ENCODE measurements around the gene OSBP.

The OSBP gene

GRCh38 chr11:59607703-59608454 lies 7.7 kb downstream of the OSBP start:
- no peak for DNase-seq

- no peak for DNase-seq
These were observed 13.1 kb downstream of the OSBP start for GRCh38 chr11:59602432-59602831.

DNA sequence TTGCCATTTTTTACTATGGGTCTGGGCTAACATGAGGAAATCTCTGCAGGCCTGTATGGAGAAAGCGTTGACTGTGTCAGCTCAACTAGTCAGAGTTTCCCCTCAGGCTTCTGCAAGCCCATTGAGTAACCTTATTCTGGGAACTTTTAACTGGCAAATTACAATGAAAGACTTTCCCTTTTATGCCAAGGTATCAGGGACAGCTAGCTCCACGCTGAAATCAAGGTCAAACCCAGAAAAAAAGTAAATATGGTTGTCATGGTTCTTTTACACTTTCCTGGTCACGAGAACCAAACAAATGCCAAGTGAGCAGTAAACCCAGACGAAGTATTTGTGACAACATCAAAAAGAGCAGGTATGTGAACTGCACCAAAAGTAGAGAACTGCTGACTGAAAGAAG lies 13.8 kb downstream of the OSBP start:
- no peak for DNase-seq

- no peak for DNase-seq
These were observed 14.9 kb downstream of the OSBP start for GRCh38 chr11:59600636-59601035.

DNA sequence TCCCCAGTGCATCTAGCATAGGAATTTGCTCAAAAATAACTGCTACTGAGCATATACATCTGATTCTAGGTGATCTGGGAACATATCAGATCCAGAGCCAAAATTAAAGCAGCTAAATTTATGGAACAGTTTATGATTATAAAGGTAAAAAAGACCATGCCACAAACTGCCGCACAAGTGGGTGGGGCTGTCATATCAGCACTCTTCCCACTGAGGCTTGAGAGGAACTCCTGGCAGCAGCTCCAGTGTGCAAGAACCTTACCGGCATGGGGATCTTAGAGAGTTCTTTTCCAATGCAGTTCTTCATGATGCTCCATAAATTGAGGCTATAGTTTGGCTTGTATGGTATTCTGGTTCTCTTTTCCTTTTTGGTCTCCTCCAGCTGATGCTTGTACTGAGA lies 15.3 kb downstream of the OSBP start:
- no peak for DNase-seq

DNA sequence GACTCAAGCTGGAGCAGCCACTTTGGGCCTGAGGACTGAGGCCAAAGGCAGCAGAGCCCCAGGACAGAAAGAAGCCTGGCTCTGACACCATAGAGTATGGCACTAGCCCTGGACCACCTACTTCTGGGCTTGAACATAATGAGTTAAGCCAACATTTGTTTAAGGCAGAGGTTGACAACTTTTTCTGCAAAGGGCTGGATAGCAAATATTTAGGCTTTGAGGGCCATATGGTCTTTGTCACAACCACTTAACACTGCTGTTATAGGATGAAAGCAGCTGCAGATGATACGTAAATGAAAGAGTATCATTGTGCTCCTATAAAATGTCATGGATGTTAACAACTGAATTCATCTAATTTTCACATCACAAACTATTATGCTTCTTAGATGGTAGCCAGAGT lies 16.6 kb downstream of the OSBP start:
- DNase-seq, result no peak

DNA sequence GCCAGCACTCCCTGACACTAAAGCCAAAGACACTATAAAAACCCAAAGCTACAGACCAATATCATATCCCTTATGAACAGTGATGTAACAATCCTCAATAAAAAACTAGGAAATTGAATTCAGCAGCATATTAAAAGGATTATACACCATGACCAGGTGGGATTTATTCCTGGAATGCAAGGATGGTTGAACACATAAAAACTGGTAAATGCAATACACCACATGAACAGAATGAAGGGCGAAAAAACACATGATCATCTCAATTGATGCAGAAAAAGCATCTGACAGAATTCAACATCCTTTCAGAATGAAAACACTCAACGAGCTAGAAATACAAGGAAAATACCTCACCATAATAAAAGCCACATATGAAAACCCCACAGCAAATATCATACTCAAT lies 31.3 kb downstream of the OSBP start:
- DNase-seq, result no peak

DNA sequence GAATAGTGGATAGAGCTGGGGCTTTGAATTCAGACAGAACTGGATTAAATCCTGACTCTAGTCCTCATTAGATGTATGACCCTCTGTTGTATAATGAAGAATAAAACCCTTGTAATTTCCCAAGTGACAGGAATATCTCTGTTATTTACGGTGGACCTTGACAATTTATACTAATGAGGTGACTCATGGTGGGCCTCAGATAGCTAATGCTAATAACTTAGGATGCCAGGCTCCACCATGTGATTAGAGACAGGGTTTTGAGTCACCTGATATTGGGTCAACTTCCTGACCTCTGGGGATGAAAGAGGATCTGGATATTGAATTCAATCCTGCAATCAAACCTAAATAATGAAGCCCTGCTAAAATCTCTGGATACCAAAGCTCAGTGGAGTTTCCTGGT lies 33.6 kb downstream of the OSBP start:
- no peak for DNase-seq

GRCh38 chr11:59578369-59578768 lies 37.2 kb downstream of the OSBP start:
- DNase-seq, result no peak

GRCh38 chr11:59575505-59575904 lies 40.1 kb downstream of the OSBP start:
- no peak for DNase-seq

DNA sequence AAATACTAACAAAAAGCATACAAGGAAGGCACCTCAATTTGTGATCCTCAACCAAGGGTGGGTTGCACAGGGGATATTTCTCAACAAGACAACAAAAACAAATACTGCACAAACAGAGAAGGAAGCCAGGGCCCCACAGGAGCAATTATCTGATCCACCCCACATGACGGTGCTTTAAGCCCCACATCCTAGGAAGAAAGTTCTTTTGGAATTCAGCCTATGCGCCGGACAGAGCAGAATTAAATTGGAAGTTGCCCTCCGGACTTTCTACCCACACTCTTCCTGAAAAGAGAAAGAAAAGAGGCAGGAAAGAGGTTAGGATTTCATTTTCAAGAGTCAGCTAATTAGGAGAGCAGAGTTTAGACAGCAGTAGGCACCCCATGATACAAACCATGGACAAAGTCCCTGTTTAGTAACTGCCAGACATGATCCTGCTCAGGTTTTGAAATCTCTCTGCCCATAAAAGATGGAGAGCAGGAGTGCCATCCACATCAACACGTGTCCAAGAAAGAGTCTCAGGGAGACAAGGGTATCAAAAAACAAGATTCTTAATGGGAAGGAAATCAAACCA lies 40.6 kb downstream of the OSBP start:
- no peak for DNase-seq

DNA sequence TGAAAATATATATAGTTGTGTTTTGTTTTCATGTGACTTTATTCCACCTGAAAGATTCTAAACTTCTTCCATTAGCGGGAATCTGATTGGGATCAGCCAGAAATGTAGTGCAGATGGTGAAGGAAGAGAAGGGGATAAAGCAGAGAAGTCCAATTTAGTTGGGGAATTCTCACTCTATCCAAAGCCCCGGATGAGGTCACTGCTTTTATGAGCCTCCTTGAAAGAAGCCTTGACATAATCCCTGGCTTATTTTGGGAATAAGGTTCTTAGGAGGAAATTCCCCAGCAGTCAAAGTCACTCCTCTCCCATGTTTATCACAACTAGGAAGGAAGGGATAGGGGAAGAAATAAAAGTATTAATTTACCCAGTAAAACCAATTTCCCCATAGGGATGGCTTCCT lies 41.1 kb downstream of the OSBP start:
- no peak for DNase-seq

- DNase-seq, result no peak
These were observed 42.4 kb downstream of the OSBP start for GRCh38 chr11:59573216-59573615.

DNA sequence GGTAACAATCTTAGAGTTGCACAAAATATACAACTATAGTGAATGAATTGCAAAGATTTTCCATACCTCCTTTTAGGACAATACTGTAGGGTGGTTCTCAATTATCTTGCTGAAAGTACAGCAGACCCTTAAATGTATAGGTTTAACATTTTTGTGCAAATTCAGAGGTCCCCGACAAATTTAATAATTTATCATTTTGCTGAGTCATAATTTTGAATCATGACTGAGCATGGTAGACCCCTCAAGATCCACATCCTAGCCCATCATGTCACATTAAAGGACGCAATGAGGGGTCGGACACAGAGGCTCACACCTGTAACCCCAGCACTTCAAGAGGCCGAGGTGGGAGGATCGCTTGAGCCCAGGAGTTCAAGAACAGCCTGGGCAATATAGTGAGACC lies 43.5 kb downstream of the OSBP start:
- no peak for DNase-seq

GRCh38 chr11:59562292-59562691 lies 53.3 kb downstream of the OSBP start:
- DNase-seq, result no peak

DNA sequence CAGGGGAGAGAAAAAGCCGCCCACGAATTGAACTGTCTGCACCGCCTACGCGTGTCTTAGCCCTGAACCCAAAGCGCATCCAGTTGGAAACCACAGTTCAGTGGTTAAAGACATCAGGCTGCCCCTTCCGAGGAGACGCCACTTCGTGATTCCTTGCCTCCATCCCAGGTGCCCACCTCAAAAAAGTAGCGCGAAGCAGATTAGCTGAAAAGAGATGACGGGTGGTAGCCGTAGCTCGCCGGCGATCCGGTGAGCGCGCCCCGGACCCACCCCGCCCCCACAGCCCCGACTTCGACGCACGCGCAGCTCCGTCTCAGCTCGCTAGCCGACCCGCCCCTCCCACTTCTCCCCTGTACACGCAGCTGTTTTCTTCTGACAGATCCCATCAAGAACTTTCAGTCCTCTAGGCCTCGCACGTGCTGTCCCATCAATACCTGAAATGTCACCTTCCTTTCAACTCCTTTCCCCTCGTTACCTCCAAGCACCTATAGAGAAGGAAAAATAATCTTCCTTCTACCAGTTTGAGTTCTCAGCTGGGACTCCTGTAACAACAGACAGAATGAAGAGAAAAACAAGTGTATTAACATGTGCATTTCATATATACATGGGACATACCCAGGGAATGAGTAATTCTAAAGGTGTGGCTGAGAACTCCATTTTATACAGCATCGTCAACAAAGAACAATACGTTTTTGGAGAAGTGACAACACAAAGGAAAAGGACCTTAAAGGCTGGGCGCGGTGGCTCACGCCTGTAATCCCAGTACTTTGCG lies 54.7 kb downstream of the OSBP start:
- peak; percentile 84 for DNase-seq

- DNase-seq, result no peak
These were observed 55.3 kb downstream of the OSBP start for GRCh38 chr11:59560290-59560701.

- DNase-seq, result peak; percentile 49
These were observed 55.7 kb downstream of the OSBP start for GRCh38 chr11:59559886-59560285.

DNA sequence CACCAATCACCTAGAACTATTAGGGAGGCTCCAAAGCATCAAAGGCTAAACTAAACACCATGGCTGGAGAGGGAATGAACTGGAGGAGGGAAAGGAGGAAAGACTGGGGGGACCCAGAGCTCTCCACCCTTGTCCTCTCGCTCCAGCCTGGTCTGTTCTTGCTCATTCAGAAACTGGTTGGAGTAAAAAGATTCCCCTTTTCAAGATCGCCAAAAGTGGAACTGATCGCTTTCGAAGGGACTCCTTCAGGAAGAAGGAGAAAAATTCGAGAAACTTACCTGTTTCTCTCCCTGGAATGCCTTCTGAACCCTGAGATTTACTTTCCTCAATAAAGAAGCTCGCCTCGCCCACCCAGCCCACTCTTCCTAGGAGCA lies 57.3 kb downstream of the OSBP start:
- DNase-seq, result peak; percentile 17

- peak; percentile 46 for DNase-seq
These were observed 58.6 kb downstream of the OSBP start for GRCh38 chr11:59556917-59557348.

- DNase-seq, result peak; percentile 72
These were observed 59.3 kb downstream of the OSBP start for GRCh38 chr11:59556115-59556916.

GRCh38 chr11:59555601-59556114 lies 59.9 kb downstream of the OSBP start:
- DNase-seq, result peak; percentile 71

GRCh38 chr11:59553323-59553722 lies 62.3 kb downstream of the OSBP start:
- no peak for DNase-seq

All from right kidney (tissue), 1 donor.